Astrocyte (in vitro differentiated cells and primary cell): ENCODE data around the gene CLDN34. TPM values are rescaled to one million over a fixed set of nuclear protein-coding genes. Genes with fewer than 3 reads are reported as not detected.

ENCODE experiments used
- DNase-seq: peaks from one replicate; pipeline ENCODE4 v3.0.0-alpha.2; 2010; ENCODE audit warnings: low read depth
- FAIRE-seq: peaks from 2 replicates; lab custom pipeline; 2011; peaks lifted over from hg19 to GRCh38; lab: Jason Lieb, UNC
- H2AFZ ChIP-seq: 2 replicates; pipeline ENCODE4 v1.6.0; 2012; ENCODE audit warnings: low read depth, low read length, inconsistent platforms
- H3K27ac ChIP-seq: 2 replicates; pipeline ENCODE4 v1.5.1; 2011; ENCODE audit warnings: low read depth, low read length, inconsistent platforms
- H3K27me3 ChIP-seq: 2 replicates; pipeline ENCODE4 v1.6.0; 2011; ENCODE audit warnings: low read length, inconsistent platforms; ENCODE audit not compliant: insufficient read depth
- H3K36me3 ChIP-seq: 2 replicates; pipeline ENCODE4 v1.5.1; 2011; ENCODE audit warnings: low read length, inconsistent platforms; ENCODE audit not compliant: insufficient read depth
- H3K4me1 ChIP-seq: 2 replicates; pipeline ENCODE4 v1.5.1; 2011; ENCODE audit warnings: low read length, inconsistent platforms; ENCODE audit not compliant: insufficient read depth
- H3K4me2 ChIP-seq: 2 replicates; pipeline ENCODE4 v1.6.0; 2012; ENCODE audit warnings: low read length, inconsistent platforms
- H3K4me3 ChIP-seq: 2 replicates; pipeline ENCODE4 v1.5.1; 2011; ENCODE audit warnings: low read depth, mild to moderate bottlenecking, low read length, inconsistent platforms; ENCODE audit not compliant: insufficient read depth
- H3K79me2 ChIP-seq: 2 replicates; pipeline ENCODE4 v1.6.0; 2012; ENCODE audit warnings: mild to moderate bottlenecking, low read length, inconsistent platforms; ENCODE audit not compliant: insufficient read depth
- H3K9ac ChIP-seq: 2 replicates; pipeline ENCODE4 v1.6.0; 2012; ENCODE audit warnings: mild to moderate bottlenecking, low read length, inconsistent platforms
- H3K9me3 ChIP-seq: 2 replicates; pipeline ENCODE4 v1.5.1; 2012; ENCODE audit warnings: low read depth, mild to moderate bottlenecking, low read length, inconsistent platforms; ENCODE audit not compliant: insufficient read depth
- H4K20me1 ChIP-seq: 2 replicates; pipeline ENCODE4 v1.6.0; 2012; ENCODE audit warnings: low read length, inconsistent platforms; ENCODE audit not compliant: insufficient read depth
- H3K27ac Mint-ChIP-seq: one replicate; pipeline ENCODE4 v1.8.0; 2021; ENCODE audit warnings: mild to moderate bottlenecking, mixed read lengths; ENCODE audit not compliant: unreplicated experiment
- H3K27me3 Mint-ChIP-seq: one replicate; pipeline ENCODE4 v1.8.0; 2021; ENCODE audit warnings: low read depth, mixed read lengths; ENCODE audit not compliant: unreplicated experiment
- H3K36me3 Mint-ChIP-seq: one replicate; pipeline ENCODE4 v1.8.0; 2021; ENCODE audit warnings: low read depth, mixed read lengths; ENCODE audit not compliant: unreplicated experiment
- H3K4me1 Mint-ChIP-seq: one replicate; pipeline ENCODE4 v1.8.0; 2021; ENCODE audit warnings: low read depth, mixed read lengths; ENCODE audit not compliant: unreplicated experiment
- H3K4me3 Mint-ChIP-seq: one replicate; pipeline ENCODE4 v1.8.0; 2021; ENCODE audit warnings: mild to moderate bottlenecking, moderate library complexity, mixed read lengths; ENCODE audit not compliant: unreplicated experiment
- H3K9me3 Mint-ChIP-seq: one replicate; pipeline ENCODE4 v1.8.0; 2021; ENCODE audit warnings: mild to moderate bottlenecking, mixed read lengths; ENCODE audit not compliant: unreplicated experiment
- EZH2 ChIP-seq: IDR thresholded peaks from 2 replicates; pipeline ENCODE4 v1.6.1; 2012; ENCODE audit warnings: mild to moderate bottlenecking, low read length, inconsistent platforms; ENCODE audit not compliant: insufficient read depth
- total RNA-seq: library from RNA; stranded (reverse); gene quantifications from 2 replicates; pipeline ENCODE4 v1.2.1, GENCODE V29; 2021
- TF ChIP-seq, protein P1 (sequence below): IDR thresholded peaks from 2 replicates; pipeline ENCODE4 v1.5.1; 2011; ENCODE audit warnings: low read depth, mild to moderate bottlenecking, inconsistent platforms, low read length, moderate library complexity; ENCODE audit not compliant: insufficient read depth

The CLDN34 gene
- total RNA-seq, 1 donor from 2014 or later: 0.36 TPM

DNA sequence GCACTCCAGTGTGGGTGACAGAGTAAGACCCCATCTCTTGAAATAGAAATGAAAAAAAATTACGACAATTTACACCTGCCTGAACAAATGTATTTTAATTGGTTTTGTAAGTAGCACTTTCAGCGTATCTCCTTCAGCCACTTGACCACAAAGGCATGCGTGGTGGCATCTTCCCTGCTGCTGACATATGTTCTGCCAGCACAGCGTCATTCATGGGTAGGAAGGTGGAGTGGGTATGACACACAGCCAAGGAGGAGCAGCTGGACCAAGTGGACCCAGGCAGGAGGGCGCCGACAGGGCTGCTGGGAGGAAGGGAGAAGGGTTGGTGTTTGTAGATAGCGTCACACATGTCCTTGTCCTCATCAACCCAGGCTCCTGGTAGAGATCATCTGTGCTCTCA is 28.6 kb upstream of the CLDN34 start:
- Histone ChIP-seq H3K4me3 (no peak overlapping the region), H3K9me3 (no peaks in the 10 kb centered on the region), H3K4me1 (peaks cover 5% of the 10 kb centered on the region), H2AFZ (no peak overlapping the region), H3K79me2 (no peaks in the 10 kb centered on the region), H4K20me1 (peaks cover 3% of the 10 kb centered on the region), H3K27ac (no peak overlapping the region), H3K4me2 (no peak overlapping the region), H3K9ac (no peak overlapping the region), H3K27me3 (no peaks in the 10 kb centered on the region), H3K36me3 (no peaks in the 10 kb centered on the region)
- H3K9me3 Mint-ChIP-seq: no peaks in the 10 kb centered on the region
- no peak overlapping the region for H3K27ac Mint-ChIP-seq
- DNase-seq (no peak), FAIRE-seq (no peak)
- TF ChIP-seq, protein P1, sequence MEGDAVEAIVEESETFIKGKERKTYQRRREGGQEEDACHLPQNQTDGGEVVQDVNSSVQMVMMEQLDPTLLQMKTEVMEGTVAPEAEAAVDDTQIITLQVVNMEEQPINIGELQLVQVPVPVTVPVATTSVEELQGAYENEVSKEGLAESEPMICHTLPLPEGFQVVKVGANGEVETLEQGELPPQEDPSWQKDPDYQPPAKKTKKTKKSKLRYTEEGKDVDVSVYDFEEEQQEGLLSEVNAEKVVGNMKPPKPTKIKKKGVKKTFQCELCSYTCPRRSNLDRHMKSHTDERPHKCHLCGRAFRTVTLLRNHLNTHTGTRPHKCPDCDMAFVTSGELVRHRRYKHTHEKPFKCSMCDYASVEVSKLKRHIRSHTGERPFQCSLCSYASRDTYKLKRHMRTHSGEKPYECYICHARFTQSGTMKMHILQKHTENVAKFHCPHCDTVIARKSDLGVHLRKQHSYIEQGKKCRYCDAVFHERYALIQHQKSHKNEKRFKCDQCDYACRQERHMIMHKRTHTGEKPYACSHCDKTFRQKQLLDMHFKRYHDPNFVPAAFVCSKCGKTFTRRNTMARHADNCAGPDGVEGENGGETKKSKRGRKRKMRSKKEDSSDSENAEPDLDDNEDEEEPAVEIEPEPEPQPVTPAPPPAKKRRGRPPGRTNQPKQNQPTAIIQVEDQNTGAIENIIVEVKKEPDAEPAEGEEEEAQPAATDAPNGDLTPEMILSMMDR: no peak
- no peak for TF ChIP-seq EZH2
- H3K36me3 Mint-ChIP-seq: peaks cover 16% of the 10 kb centered on the region
- no peak overlapping the region for H3K4me3 Mint-ChIP-seq
- no peaks in the 10 kb centered on the region for H3K4me1 Mint-ChIP-seq
- H3K27me3 Mint-ChIP-seq: no peaks in the 10 kb centered on the region

DNA sequence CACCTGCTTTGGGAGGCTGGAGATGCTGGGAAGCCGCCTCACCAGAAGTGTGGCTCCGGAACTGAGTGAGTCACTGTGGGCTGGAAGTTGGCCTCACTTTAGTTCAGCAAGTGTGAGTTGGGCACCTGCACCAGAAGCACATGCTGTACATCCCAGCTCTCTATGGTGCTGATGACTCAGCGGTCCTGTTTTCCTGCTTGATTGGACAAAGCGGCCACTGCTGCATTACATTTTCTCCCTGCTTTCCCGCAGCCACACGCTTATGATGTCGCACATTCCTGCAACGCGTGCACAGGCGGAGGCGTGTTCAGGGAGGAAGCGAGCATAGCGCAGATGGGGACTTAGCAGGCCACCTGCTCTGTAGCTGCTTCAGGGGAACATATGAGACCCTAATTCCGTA is 26.7 kb upstream of the CLDN34 start:
- peak; percentile 52 for FAIRE-seq
- Mint-ChIP-seq H3K27me3 (no peaks in the 10 kb centered on the region), H3K27ac (peak overlapping the region; percentile 75), H3K36me3 (peaks cover 16% of the 10 kb centered on the region), H3K4me1 (no peaks in the 10 kb centered on the region), H3K4me3 (no peak overlapping the region), H3K9me3 (no peaks in the 10 kb centered on the region)
- Histone ChIP-seq H3K4me2 (no peak overlapping the region), H3K4me1 (peaks cover 5% of the 10 kb centered on the region), H3K27ac (no peak overlapping the region), H4K20me1 (peaks cover 3% of the 10 kb centered on the region), H3K9me3 (no peaks in the 10 kb centered on the region), H3K9ac (no peak overlapping the region), H3K27me3 (no peaks in the 10 kb centered on the region), H3K36me3 (no peaks in the 10 kb centered on the region), H3K79me2 (no peaks in the 10 kb centered on the region), H3K4me3 (no peak overlapping the region), H2AFZ (no peak overlapping the region)
- DNase-seq: peak; percentile 93
- TF ChIP-seq, protein P1: no peak
- TF ChIP-seq EZH2: no peak

DNA sequence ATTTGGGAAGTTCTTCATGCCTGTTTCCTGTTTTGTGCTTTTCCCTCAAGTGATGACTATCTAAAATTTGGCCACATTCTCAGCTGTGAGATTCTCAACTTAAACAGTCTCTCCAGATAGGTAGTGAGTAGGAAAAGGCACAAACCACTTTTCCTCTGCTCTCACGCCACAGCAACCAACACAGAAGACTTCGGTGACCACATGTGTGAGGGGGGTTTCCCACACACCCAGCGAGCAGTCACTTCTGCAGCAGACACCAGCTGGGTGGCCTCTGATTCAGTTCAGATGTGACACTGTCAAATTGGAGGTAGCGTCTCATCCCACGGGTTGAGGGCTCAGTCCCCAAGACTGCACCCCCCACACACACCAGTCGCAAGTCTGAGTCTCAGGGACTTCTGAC is 25.1 kb upstream of the CLDN34 start:
- FAIRE-seq: no peak
- Mint-ChIP-seq H3K9me3 (no peaks in the 10 kb centered on the region), H3K36me3 (peaks cover 14% of the 10 kb centered on the region), H3K27ac (no peak overlapping the region), H3K4me1 (no peaks in the 10 kb centered on the region), H3K27me3 (no peaks in the 10 kb centered on the region), H3K4me3 (no peak overlapping the region)
- DNase-seq: no peak
- Histone ChIP-seq H3K27ac (no peak overlapping the region), H3K4me1 (peaks cover 5% of the 10 kb centered on the region), H4K20me1 (peaks cover 3% of the 10 kb centered on the region), H3K9ac (no peak overlapping the region), H3K4me2 (no peak overlapping the region), H2AFZ (no peak overlapping the region), H3K4me3 (no peak overlapping the region), H3K36me3 (no peaks in the 10 kb centered on the region), H3K79me2 (no peaks in the 10 kb centered on the region), H3K9me3 (no peaks in the 10 kb centered on the region), H3K27me3 (no peaks in the 10 kb centered on the region)
- no peak for TF ChIP-seq EZH2
- TF ChIP-seq, protein P1: no peak
